ENCODE results near the gene PLCH1. TPM values are rescaled to one million over a fixed set of nuclear protein-coding genes. Genes with fewer than 3 reads are reported as not detected.

Gene PLCH1
- total RNA-seq, 6 experiments from 2014 or later: 0.07 to 0.25 (median 0.17) TPM

GRCh38 chr3:155697542-155697941, 47.3 kb downstream of the PLCH1 start:
- Histone ChIP-seq H3K9me3 (no peaks in the 10 kb centered on the region), H3K27ac (no peak overlapping the region), H3K4me3 (no peak overlapping the region), H3K27me3 (no peaks in the 10 kb centered on the region), H3K4me1 (no peaks in the 10 kb centered on the region), H3K36me3 (no peaks in the 10 kb centered on the region)
- intact Hi-C loops (cut with DNase I): loop anchor here in 1 of 2 donors (10.0 kb wide), 1 partner anchor 313 kb away; no protein-coding TSS in a partner anchor
- no peak for ATAC-seq
- no peak for TF ChIP-seq POLR2A (IDR thresholded peaks at IDR 0.05)
- no peak for TF ChIP-seq CTCF (IDR thresholded peaks at IDR 0.05)
- no peak for DNase-seq
- 63% methylated on average over 1 of the region's 2 CpGs for WGBS (ENCODE audit: insufficient coverage, low coverage, low lambda C conversion rate, missing lambda C conversion rate)

GRCh38 chr3:155690921-155691320, 54.0 kb downstream of the PLCH1 start:
- H3K4me3 ChIP-seq: no peak overlapping the region
- H3K36me3 ChIP-seq: no peaks in the 10 kb centered on the region
- no peak overlapping the region for H3K27ac ChIP-seq
- no peak for DNase-seq
- no peaks in the 10 kb centered on the region for H3K4me1 ChIP-seq
- peak in 1 of 4 donors; percentile 30 for ATAC-seq
- no peaks in the 10 kb centered on the region for H3K27me3 ChIP-seq
- no peak for TF ChIP-seq CTCF (IDR thresholded peaks at IDR 0.05)
- H3K9me3 ChIP-seq: no peaks in the 10 kb centered on the region
- intact Hi-C loops (cut with DNase I): loop anchor here in 1 of 2 donors (10.0 kb wide), 1 partner anchor 306 kb away; no protein-coding TSS in a partner anchor

GRCh38 chr3:155688481-155688880, 56.4 kb downstream of the PLCH1 start:
- Histone ChIP-seq H3K27ac (no peak overlapping the region), H3K36me3 (no peaks in the 10 kb centered on the region), H3K4me1 (no peaks in the 10 kb centered on the region), H3K27me3 (no peaks in the 10 kb centered on the region), H3K4me3 (no peak overlapping the region), H3K9me3 (no peaks in the 10 kb centered on the region)
- no peak for ATAC-seq
- WGBS (ENCODE audit: insufficient coverage, low coverage, low lambda C conversion rate, missing lambda C conversion rate): 67% methylated on average over 1 of the region's 3 CpGs
- no peak for DNase-seq
- TF ChIP-seq CTCF (IDR thresholded peaks at IDR 0.05) (no peak), POLR2A (IDR thresholded peaks at IDR 0.05) (no peak)
- intact Hi-C loops (cut with DNase I): no loop called here

- no peak for ATAC-seq
Observed at GRCh38 chr3:155683344-155683720, 61.5 kb downstream of the PLCH1 start.

More at GRCh38 chr3:155683344-155683720, 61.5 kb downstream of the PLCH1 start:
- WGBS (ENCODE audit: insufficient coverage, low coverage, low lambda C conversion rate, missing lambda C conversion rate): 18% methylated on average over 1 of the region's 2 CpGs
- TF ChIP-seq POLR2A (IDR thresholded peaks at IDR 0.05) (no peak), CTCF (IDR thresholded peaks at IDR 0.05) (no peak)
- no peaks in the 10 kb centered on the region for H3K36me3 ChIP-seq
- H3K9me3 ChIP-seq: no peaks in the 10 kb centered on the region
- no peak overlapping the region for H3K27ac ChIP-seq
- DNase-seq: no peak
- no peaks in the 10 kb centered on the region for H3K4me1 ChIP-seq
- intact Hi-C loops (cut with DNase I): no loop called here
- H3K4me3 ChIP-seq: no peak overlapping the region
- no peaks in the 10 kb centered on the region for H3K27me3 ChIP-seq

All from right lobe of liver (tissue), 6 donors.